ENCODE data around the gene RAB3C. TPM values are rescaled to one million over a fixed set of nuclear protein-coding genes. Genes with fewer than 3 reads are reported as not detected.
"Not testable (repeated sequence)": the region's sequence is repeated elsewhere in the genome, so short reads cannot be mapped to it uniquely, and the experiment has no call there.

Gene RAB3C
- polyA plus RNA-seq, 1 donor (not counting 4 experiments of a cell fraction or from before 2014, with no cell fraction given): not detected

DNA sequence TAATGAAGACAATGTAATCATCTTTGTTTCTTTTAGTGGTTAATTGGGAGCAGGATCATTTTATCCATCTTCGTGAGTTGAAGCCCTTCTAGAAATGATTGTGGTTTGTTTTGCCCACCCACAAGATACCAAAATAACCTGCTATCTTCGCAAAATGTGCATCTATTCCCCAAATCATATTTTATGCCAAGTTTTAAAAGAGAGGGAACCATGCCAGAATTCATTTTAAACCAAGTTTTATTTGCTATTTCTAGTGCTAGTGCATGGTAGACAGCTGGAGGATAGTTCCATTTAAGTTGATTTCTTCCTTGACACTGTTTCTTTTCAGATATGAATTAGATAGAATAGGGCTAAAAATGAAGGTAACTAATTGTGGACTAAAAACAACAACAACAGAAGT lies 104.2 kb downstream of the RAB3C start:
- Histone ChIP-seq H2AFZ (ENCODE audit: control insufficient read depth, low read length) (no peak overlapping the region), H3K9me1 (ENCODE audit: control insufficient read depth, extremely low read depth, insufficient read depth, low read length) (no peaks in the 10 kb centered on the region), H4K20me1 (ENCODE audit: control insufficient read depth, extremely low read depth, insufficient read depth, low read length) (no peaks in the 10 kb centered on the region), H3K79me2 (ENCODE audit: control insufficient read depth, insufficient read depth, low read length) (no peaks in the 10 kb centered on the region), H3K4me3 (ENCODE audit: control insufficient read depth in 2 of 3, extremely low read depth in 1 of 3, insufficient read depth in 2 of 3, low read depth in 1 of 3, low read length in 3 of 3) (no peak overlapping the region), H3K4me1 (ENCODE audit: control insufficient read depth, extremely low read depth, insufficient read depth, low read length) (no peaks in the 10 kb centered on the region), H3K36me3 (ENCODE audit: control insufficient read depth in 2 of 2, extremely low read depth in 1 of 2, insufficient read depth in 2 of 2, low read length in 2 of 2) (no peaks in the 10 kb centered on the region), H3K4me2 (ENCODE audit: control insufficient read depth, extremely low read depth, insufficient read depth, low read depth, low read length) (no peak overlapping the region), H3K9me3 (ENCODE audit: control insufficient read depth, low read depth, low read length) (no peaks in the 10 kb centered on the region), H3K9ac (ENCODE audit: control insufficient read depth, extremely low read depth, insufficient read depth, low read length) (no peak overlapping the region), H3K27me3 (ENCODE audit: control insufficient read depth, extremely low read depth, insufficient read depth, low read length) (no peaks in the 10 kb centered on the region), H3K27ac (ENCODE audit: control insufficient read depth, insufficient read depth, low read length) (no peak overlapping the region)
- TF ChIP-seq EZH2 (IDR thresholded peaks at IDR 0.05; ENCODE audit: low read length): no peak
- dilution Hi-C loops (cut with MboI; ENCODE audit: extremely low pct_ligation_motif_present, low sequenced_read_pairs): no loop called here
- DNase-seq (ENCODE audit: low read depth, low spot score) (no peak), FAIRE-seq (no peak)

GRCh38 chr5:58687595-58687994 lies 104.7 kb downstream of the RAB3C start:
- dilution Hi-C loops (cut with MboI; ENCODE audit: extremely low pct_ligation_motif_present, low sequenced_read_pairs): no loop called here
- no peak overlapping the region for H3K4me3 ChIP-seq (ENCODE audit: control insufficient read depth in 2 of 3, extremely low read depth in 1 of 3, insufficient read depth in 2 of 3, low read depth in 1 of 3, low read length in 3 of 3)
- H3K4me2 ChIP-seq (ENCODE audit: control insufficient read depth, extremely low read depth, insufficient read depth, low read depth, low read length): no peak overlapping the region
- H2AFZ ChIP-seq (ENCODE audit: control insufficient read depth, low read length): no peak overlapping the region
- no peaks in the 10 kb centered on the region for H3K27me3 ChIP-seq (ENCODE audit: control insufficient read depth, extremely low read depth, insufficient read depth, low read length)
- no peaks in the 10 kb centered on the region for H3K4me1 ChIP-seq (ENCODE audit: control insufficient read depth, extremely low read depth, insufficient read depth, low read length)
- TF ChIP-seq EZH2 (IDR thresholded peaks at IDR 0.05; ENCODE audit: low read length) (no peak), CTCF (optimal IDR thresholded peaks at IDR 0.05 in 1 of 3, IDR thresholded peaks at IDR 0.05 in 1 of 3, conservative IDR thresholded peaks at IDR 0.05 in 1 of 3; ENCODE audit: extremely low read depth in 1 of 3, insufficient read depth in 2 of 3, low read length in 3 of 3) (no peak)
- H3K9ac ChIP-seq (ENCODE audit: control insufficient read depth, extremely low read depth, insufficient read depth, low read length): no peak overlapping the region
- FAIRE-seq (no peak), DNase-seq (ENCODE audit: low read depth, low spot score) (no peak)
- no peaks in the 10 kb centered on the region for H3K79me2 ChIP-seq (ENCODE audit: control insufficient read depth, insufficient read depth, low read length)
- H3K9me3 ChIP-seq (ENCODE audit: control insufficient read depth, low read depth, low read length): no peaks in the 10 kb centered on the region
- H3K36me3 ChIP-seq (ENCODE audit: control insufficient read depth in 2 of 2, extremely low read depth in 1 of 2, insufficient read depth in 2 of 2, low read length in 2 of 2): no peaks in the 10 kb centered on the region
- no peak overlapping the region for H3K27ac ChIP-seq (ENCODE audit: control insufficient read depth, insufficient read depth, low read length)
- no peaks in the 10 kb centered on the region for H4K20me1 ChIP-seq (ENCODE audit: control insufficient read depth, extremely low read depth, insufficient read depth, low read length)
- H3K9me1 ChIP-seq (ENCODE audit: control insufficient read depth, extremely low read depth, insufficient read depth, low read length): no peaks in the 10 kb centered on the region

DNA sequence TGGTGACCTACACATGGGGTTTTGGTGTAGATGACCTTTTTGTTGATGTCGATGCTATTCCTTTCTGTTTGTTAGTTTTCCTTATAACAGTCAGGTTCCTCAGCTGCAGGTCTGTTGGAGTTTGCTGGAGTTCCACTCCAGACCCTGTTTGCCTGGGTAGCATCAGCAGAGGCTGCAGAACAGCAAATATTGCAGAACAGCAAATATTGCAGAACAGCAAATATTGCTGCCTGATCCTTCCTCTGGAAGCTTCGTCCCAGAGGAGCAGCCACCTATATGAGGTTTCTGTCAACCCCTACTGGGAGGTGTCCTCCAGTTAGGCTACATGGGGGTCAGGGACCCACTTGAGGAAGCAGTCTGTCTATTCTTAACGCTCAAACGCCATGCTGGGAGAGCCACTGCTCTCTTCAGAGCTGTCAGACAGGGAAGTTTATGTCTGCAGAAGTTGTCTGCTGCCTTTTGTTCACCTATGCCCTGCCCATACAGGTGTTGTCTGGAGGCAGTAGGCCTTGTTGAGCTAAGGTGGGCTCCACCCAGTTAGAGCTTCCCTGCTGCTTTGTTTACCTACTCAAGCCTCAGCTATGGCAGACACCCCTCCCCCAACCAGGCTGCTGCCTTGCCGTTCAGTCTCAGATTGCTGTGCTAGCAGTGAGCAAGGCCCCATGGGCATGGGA lies 116.3 kb downstream of the RAB3C start:
- H3K4me2 ChIP-seq (ENCODE audit: control insufficient read depth, extremely low read depth, insufficient read depth, low read depth, low read length); FAIRE-seq; dilution Hi-C loops (cut with MboI; ENCODE audit: extremely low pct_ligation_motif_present, low sequenced_read_pairs); H4K20me1 ChIP-seq (ENCODE audit: control insufficient read depth, extremely low read depth, insufficient read depth, low read length); H3K4me3 ChIP-seq (ENCODE audit: control insufficient read depth in 2 of 3, extremely low read depth in 1 of 3, insufficient read depth in 2 of 3, low read depth in 1 of 3, low read length in 3 of 3); H3K27me3 ChIP-seq (ENCODE audit: control insufficient read depth, extremely low read depth, insufficient read depth, low read length); H2AFZ ChIP-seq (ENCODE audit: control insufficient read depth, low read length); H3K36me3 ChIP-seq (ENCODE audit: control insufficient read depth in 2 of 2, extremely low read depth in 1 of 2, insufficient read depth in 2 of 2, low read length in 2 of 2); DNase-seq (ENCODE audit: low read depth, low spot score); H3K9me3 ChIP-seq (ENCODE audit: control insufficient read depth, low read depth, low read length); H3K27ac ChIP-seq (ENCODE audit: control insufficient read depth, insufficient read depth, low read length); H3K9me1 ChIP-seq (ENCODE audit: control insufficient read depth, extremely low read depth, insufficient read depth, low read length); H3K9ac ChIP-seq (ENCODE audit: control insufficient read depth, extremely low read depth, insufficient read depth, low read length); H3K4me1 ChIP-seq (ENCODE audit: control insufficient read depth, extremely low read depth, insufficient read depth, low read length); H3K79me2 ChIP-seq (ENCODE audit: control insufficient read depth, insufficient read depth, low read length): not testable (repeated sequence)
